Right ventricle myocardium inferior (tissue), 1 donor: ENCODE data around the gene STXBP1. TPM values are rescaled to one million over a fixed set of nuclear protein-coding genes. Genes with fewer than 3 reads are reported as not detected.
"Not testable (repeated sequence)": the region's sequence is repeated elsewhere in the genome, so short reads cannot be mapped to it uniquely, and the experiment has no call there.

Experiments
- ATAC-seq: fragments of 200-7000 bp; cut with Tn5 transposase; one replicate; pipeline ENCODE4 v1.9.1; 2020; ENCODE audit warnings: mild to moderate bottlenecking, moderate library complexity
- DNase-seq: peaks from one replicate; pipeline ENCODE4 v3.0.0; 2021; ENCODE audit errors: missing footprints
- intact Hi-C: fragments of 100-400 bp; cut with DNase I; formaldehyde crosslinking; loops from one replicate; pipeline ENCODE4 v1.11.0; 2022
- total RNA-seq: library from RNA; stranded (reverse); fragmentation: NEBNext Ultra II Directional; extraction: Animal tissue kit (Norgen Biotek cat#: 25700); gene quantifications from one replicate; pipeline ENCODE4 v1.2.1, GENCODE V29; 2021
- donor health status: DM: no; HTN: yes; CAD: no; lungs with severe emphysema.

STXBP1 gene
- total RNA-seq, 1 donor from 2014 or later: 51.5 TPM

GRCh38 chr9:127599550-127599891, 12.6 kb upstream of the STXBP1 start:
- no peak for ATAC-seq
- intact Hi-C loops: no loop called here

GRCh38 chr9:127603226-127603625, 8.9 kb upstream of the STXBP1 start:
- intact Hi-C loops: no loop called here
- DNase-seq (no peak), ATAC-seq (no peak)

More at GRCh38 chr9:127599550-127599891, 12.6 kb upstream of the STXBP1 start:
- no peak for DNase-seq

GRCh38 chr9:127606043-127606442, 6.0 kb upstream of the STXBP1 start:
- intact Hi-C loops: no loop called here
- ATAC-seq (no peak), DNase-seq (no peak)

- intact Hi-C loops: no loop called here
- DNase-seq (peak; percentile 76), ATAC-seq (peak; percentile 59)
These were observed 3.7 kb upstream of the STXBP1 start for GRCh38 chr9:127608104-127608966.

GRCh38 chr9:127611603-127611898, 526 bp upstream of the STXBP1 start:
- DNase-seq (no peak), ATAC-seq (peak; percentile 2)
- intact Hi-C loops: loop anchor here (5.0 kb wide), 3 partner anchors 41 to 176 kb away; partner anchors contain the start of genes CDK9, PTRH1 and TTC16

GRCh38 chr9:127612939-127613582, 984 bp downstream of the STXBP1 start:
- ATAC-seq: peak; percentile 55
- intact Hi-C loops: loop anchor here (2.0 to 5.0 kb wide), 4 partner anchors 18 to 174 kb away; partner anchors contain the start of genes CDK9, PTRH1 and TTC16
- DNase-seq: peak; percentile 85

GRCh38 chr9:127613583-127613954, 1.5 kb downstream of the STXBP1 start:
- intact Hi-C loops: loop anchor here (2.0 to 5.0 kb wide), 4 partner anchors 17 to 174 kb away; partner anchors contain the start of genes CDK9, PTRH1 and TTC16

GRCh38 chr9:127614961-127615360, 2.9 kb downstream of the STXBP1 start:
- intact Hi-C loops: loop anchor here (5.0 kb wide), 3 partner anchors 37 to 172 kb away; partner anchors contain the start of genes CDK9, PTRH1 and TTC16
- ATAC-seq: no peak
- no peak for DNase-seq

More at GRCh38 chr9:127613583-127613954, 1.5 kb downstream of the STXBP1 start:
- ATAC-seq (no peak), DNase-seq (no peak)

GRCh38 chr9:127621339-127621970, 9.4 kb downstream of the STXBP1 start:
- ATAC-seq, DNase-seq, intact Hi-C loops: not testable (repeated sequence)

- DNase-seq (no peak), ATAC-seq (peak; percentile 43)
- intact Hi-C loops: no loop called here
These were observed 14.8 kb downstream of the STXBP1 start for GRCh38 chr9:127626752-127627493.

- intact Hi-C loops: no loop called here
- DNase-seq: no peak
- ATAC-seq: no peak
These were observed 15.4 kb downstream of the STXBP1 start for GRCh38 chr9:127627494-127627855.

- peak; percentile 73 for ATAC-seq
- DNase-seq: peak; percentile 78
- intact Hi-C loops: no loop called here
These were observed 16.8 kb downstream of the STXBP1 start for GRCh38 chr9:127628758-127629467.

- DNase-seq (no peak), ATAC-seq (peak; percentile 18)
- intact Hi-C loops: loop anchor here (2.0 kb wide), 1 partner anchor 17 kb away; the partner anchor contains the start of gene STXBP1
These were observed 17.5 kb downstream of the STXBP1 start for GRCh38 chr9:127629468-127630081.

- no peak for DNase-seq
- intact Hi-C loops: no loop called here
- no peak for ATAC-seq
These were observed 21.3 kb downstream of the STXBP1 start for GRCh38 chr9:127633216-127633862.

- peak; percentile 27 for ATAC-seq
- intact Hi-C loops: no loop called here
- DNase-seq: no peak
These were observed 21.9 kb downstream of the STXBP1 start for GRCh38 chr9:127634021-127634420.

GRCh38 chr9:127634698-127635097, 22.6 kb downstream of the STXBP1 start:
- DNase-seq (no peak), ATAC-seq (no peak)
- intact Hi-C loops: no loop called here

GRCh38 chr9:127635201-127635735, 23.2 kb downstream of the STXBP1 start:
- intact Hi-C loops: no loop called here
- no peak for ATAC-seq
- no peak for DNase-seq
